Stimulated activated CD8-positive, alpha-beta memory T cell treated with anti-CD3 and anti-CD28 coated beads, Interleukin-7, amount 100 ng/mL, for 1 hour (primary cell): ENCODE results near the gene PLAAT4.
A peak's percentile ranks its signal among the peaks of the same experiment; 100 is the strongest.
"Not testable (repeated sequence)": the region's sequence is repeated elsewhere in the genome, so short reads cannot be mapped to it uniquely, and the experiment has no call there.

Experiments
- DNase-seq, 2 donors: peaks; one replicate each; pipeline ENCODE4 v3.0.0-alpha.2; 2020; ENCODE audit warnings: low read depth in 2 of 2

The PLAAT4 gene

DNA sequence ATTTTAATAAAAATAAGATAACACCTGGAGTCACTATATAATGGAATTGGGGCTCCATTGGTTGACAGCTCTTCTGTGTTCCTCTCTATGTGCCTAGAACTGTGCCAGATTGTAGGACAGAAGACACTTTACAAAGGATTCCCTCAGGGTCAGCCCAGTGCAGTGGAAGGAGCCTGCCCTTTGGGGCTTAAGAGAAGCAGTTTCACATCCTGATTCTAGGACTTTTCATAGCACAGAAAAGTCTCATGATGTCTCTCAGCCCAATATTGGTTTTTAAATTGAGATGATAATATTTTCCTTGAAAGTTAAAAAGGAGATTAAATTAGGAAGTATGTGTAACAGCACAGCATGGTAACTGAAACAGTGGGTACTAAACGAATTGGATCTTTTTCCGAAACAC lies 7.1 kb downstream of the PLAAT4 start:
- no peak for DNase-seq

DNA sequence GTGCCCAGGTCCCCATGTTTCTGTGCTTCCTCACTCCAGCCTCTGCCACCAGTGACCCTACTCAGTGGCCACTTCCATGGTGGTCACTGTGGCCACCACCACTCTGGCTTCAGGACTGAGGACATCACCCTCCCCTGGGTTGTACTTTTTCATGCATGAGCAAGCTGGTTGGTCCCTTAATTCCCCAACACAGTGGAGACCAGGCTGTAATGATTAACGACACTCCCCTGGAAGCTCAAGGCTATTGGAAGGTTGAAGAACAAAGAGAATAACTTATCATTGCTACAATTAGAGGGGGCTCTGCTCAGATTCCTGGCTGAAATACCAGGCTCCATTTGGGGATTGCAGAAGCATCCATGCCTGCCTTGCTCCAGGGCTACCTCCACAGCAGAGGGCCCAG lies 10.5 kb downstream of the PLAAT4 start:
- no peak for DNase-seq

DNA sequence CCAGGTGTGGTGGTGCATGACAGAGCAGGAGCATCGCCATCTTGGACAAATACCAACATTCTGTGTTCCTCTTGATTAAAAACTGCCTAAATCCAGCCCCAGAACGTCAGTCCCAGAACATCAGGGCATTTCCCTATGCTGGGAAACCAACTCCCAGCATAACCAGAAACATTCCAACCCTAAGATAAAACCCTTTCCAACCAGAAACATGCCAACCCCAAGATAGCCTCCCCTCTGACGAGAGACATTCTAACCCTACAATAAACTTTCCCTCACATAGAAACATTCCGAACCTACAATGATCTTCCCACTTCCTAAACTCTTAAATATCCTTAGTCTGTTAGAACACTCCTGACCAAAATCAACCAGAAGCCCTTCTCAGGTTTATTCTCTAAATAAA lies 11.6 kb downstream of the PLAAT4 start:
- no peak for DNase-seq

DNA sequence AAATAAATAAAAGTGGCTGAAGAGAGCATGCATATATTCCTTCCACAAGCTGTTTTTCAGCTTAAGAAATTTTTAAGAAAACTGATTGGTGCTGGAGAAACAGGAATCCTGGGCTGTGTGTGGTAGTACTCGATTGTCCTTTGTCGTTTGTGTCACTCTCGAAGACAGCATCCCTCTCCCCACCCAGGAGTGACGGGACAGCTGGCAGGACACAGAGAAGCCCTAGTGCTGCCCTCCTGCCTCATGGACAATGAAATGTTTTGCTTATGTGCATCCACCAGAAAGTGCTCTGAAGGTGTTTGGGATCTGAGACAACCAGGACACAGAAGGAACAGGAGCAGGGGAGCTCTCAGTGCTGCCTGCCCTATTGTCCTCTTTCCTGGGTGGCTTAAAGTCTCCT lies 12.8 kb downstream of the PLAAT4 start:
- no peak for DNase-seq

DNA sequence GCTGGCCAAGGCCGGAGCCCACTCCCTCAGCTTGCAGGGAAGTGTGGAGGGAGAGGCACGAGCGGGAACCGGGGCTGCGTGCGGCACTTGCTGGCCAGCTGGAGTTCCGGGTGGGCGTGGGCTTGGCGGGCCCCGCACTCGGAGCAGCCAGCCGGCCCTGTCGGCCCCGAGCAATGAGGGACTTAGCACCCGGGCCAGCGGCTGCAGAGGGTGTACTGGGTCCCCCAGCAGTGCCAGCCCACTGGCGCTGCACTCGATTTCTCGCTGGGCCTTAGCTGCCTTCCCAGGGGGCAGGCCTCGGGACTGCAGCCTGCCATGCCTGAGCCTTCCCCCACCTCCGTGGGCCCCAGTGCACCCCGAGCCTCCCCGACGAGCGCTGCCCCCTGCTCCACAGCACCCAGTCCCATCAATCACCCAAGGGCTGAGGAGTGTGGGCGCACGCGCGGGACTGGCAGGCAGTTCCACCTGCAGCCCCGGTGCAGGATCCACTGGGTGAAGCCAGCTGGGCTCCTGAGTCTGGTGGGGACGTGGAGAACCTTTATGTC lies 13.6 kb downstream of the PLAAT4 start:
- not testable (repeated sequence) for DNase-seq

DNA sequence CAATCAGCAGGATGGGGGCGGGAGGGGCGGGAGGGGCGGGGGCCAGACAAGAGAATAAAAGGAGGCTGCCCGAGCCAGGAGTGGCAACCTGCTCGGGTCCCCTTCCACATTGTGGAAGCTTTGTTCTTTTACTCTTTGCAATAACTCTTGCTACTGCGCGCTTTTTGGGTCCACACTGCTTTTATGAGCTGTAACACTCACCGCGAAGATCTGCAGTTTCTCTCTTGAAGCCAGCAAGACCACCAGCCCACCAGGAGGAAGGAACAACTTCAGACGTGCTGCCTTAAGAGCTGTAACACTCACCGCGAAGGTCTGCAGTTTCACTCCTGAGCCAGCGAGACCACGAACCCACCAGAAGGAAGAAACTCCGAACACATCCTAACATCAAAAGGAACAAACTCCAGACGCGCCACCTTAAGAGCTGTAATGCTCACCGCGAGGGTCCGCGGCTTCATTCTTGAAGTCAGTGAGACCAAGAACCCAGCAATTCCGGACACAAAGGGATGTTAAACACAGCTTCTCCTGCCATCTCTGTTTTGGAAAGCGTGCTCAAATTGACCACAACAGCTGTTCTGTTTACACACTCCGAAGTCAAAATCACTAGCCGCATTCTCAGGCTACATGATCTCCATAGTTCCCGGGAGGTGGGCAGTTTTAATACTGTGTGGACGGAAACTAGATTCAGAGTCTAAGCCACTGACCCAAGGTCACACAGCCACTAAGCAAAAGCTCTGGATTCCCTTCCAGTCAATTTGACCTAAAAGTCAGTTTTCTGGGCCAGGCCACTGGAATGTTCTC lies 14.7 kb downstream of the PLAAT4 start:
- no peak for DNase-seq

DNA sequence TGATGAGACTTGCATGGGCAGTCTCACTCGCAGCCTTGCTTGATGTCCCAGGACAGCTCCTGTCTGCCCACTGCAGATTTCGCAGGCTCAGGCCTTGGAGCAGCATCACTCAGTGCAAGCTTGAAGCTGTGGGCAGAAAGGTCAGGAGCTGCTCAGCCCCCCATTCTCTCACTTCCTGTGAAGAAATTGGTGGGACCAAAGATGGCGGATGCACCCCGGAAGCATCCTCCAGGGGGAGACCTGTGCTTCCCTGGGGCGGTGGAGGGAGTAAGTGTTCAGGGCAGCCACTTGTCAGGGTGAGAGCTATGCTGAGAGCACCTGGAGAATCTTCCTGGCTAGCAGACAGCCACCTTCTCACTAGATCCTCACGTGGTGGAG lies 15.3 kb downstream of the PLAAT4 start:
- no peak for DNase-seq

DNA sequence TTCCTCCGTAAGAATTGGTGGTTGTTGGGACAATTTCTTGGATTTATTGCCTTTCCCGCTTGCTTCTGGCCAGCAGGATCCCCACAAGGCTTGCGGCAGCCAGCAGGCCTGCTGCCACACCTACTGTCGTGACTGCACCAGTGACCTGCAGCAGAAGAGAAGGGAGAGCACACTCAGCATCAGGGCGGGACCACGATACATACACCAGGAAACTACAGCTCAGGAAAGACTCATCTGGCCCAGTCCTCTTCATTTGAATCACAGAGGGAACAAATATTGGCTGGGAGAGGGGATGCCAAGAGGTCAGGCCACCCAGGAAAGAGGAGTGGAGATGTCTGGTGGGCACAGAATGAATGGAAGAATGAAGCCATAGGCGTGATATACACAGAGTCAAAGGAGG lies 16.3 kb downstream of the PLAAT4 start:
- DNase-seq = no peak

DNA sequence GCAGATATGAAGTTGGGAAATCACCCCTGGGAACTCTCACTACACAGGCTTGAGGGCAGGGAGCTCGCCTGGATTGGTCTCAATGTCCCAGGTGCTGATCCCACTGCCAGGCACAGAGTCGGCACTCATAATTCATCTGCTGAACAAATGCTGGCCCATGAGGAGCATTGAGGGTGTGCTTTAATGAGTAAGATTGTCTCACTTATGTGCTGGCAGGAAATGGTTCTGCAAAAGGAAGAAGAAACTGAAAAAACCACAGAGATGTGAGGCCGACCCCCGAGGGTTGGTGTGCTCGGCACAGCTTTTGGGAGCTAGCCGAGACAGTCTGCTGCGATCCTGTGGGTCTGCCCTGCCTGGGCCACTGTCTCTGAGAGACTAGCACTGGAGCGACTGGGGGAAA lies 17.2 kb downstream of the PLAAT4 start:
- DNase-seq = peak in 1 of 2 donors; percentile 39

DNA sequence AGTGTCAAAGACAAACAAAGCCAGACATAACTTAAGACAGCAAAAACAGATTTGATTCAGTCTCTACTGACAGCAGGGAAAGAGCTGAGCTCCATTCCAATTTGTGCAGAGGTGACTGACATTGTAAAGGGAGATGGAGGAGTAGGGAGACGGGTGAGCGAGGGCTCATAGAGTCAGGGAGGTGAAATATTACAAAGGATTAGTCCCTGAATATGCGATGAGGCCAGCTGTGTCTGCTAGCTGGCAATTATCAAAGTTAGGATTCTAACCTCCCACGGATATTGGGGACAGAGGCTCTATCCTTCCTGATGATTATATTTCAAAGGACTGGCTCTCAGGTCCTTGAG lies 18.2 kb downstream of the PLAAT4 start:
- no peak for DNase-seq

DNA sequence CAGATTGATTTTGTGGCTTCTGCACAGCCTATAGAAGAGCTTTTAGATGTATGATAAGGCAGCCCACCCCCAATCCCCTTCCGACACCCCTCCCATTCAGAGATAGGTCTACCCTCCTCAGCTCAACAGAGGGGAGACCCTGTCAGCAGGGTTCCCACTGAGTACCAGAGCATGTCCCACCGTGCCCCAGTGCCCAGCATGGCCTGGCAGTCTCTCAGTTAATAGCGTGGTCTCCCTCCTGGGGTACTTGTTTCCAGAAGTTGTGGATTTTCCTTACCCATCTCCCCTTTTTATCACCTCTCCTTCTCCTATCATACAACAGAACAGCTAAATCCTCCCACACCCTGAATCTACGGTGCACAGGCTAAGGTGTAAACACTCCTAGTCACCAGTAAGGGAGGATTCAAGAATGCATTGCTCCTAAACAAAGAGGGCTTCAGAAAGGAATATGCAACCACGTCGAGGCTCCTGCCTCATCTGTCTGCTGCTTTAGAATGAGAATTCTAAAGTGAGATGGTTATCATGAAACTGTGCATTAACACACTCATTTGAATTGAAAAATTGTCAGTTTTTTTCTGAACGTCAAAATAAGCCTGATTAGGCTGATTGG lies 19.9 kb downstream of the PLAAT4 start:
- DNase-seq = no peak

DNA sequence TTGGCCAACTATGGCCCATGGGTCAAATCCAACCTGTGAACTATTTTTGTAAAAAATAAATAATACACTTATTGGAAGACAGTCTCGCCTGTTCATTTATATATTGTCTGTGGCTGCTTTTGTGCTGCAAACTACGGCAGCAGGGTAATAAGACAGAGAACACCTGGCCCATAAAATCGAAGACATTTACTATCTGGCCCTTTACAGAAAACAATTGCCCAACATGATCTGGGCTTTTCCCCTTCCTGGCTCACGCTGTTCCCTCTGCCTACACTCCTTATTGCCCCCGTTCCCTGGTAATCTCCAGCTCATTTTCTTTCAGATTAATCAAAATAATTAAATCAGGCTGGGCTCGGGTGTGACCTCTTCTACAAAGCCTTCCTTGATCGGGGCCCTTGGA lies 21.0 kb downstream of the PLAAT4 start:
- no peak for DNase-seq

DNA sequence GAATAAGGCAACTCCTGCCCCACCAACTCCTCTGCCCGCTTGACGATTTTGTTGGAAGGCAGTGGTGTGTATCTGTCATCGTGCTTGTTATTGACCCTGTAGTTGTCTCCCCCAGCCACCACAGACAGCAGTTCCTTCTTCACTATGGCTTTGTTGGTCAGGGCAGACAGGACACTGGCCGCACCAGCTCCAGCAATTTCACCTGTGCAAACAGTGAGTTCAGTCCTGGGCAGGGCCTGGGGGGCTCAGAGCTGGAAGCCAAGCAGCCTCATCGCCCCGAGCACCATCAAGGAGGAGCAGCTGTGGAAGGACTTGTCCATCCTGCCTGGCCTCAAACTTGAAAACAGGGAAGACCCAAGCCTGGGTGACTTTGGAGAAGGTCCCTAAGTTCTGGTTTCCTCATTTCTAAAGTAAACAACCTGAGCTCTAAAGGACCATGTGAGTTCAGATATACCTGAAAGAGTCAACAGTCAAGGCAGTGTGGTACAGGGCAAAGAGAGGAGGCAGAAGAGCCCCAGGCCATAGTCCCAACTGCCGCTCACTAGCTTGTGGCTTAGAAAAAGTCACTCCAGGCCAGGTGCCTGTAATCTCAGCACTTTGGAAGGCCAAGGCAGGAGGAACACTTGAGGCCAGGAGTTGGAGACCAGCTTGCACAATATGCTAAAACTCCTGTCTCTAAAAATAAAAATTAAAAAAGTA lies 22.0 kb downstream of the PLAAT4 start:
- no peak for DNase-seq

DNA sequence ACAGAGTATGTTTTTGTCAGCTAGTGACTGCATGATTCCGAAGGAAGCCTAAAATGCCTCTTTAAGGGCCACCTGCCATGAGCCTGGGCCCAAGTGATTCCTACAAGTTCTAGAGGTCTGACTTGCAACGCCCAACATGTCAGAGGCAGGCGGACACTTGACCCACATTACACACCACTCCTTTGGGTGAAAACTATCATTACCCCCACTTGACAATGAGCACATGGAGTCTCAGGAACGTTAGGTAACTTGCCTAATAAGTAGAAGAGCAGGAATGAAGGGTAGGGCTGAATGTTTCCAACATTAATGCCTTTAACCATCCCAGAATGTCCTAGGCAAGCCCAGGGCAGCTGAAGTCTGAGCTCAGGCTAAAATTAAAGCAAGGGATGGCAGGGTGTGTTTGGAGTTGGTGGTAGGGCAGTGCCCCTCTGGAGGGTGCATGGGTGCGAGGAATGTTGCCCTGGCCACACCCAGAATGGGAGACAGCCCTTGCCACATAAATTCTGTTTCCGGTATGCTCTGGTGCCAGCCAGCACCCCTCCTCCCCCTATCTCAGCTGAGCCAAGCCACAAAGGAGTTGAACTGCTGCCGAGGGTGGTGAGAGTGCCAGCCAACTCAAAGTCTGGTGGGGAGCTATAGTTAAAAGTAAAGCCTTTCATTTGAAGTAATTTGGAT lies 24.0 kb downstream of the PLAAT4 start:
- DNase-seq = no peak

DNA sequence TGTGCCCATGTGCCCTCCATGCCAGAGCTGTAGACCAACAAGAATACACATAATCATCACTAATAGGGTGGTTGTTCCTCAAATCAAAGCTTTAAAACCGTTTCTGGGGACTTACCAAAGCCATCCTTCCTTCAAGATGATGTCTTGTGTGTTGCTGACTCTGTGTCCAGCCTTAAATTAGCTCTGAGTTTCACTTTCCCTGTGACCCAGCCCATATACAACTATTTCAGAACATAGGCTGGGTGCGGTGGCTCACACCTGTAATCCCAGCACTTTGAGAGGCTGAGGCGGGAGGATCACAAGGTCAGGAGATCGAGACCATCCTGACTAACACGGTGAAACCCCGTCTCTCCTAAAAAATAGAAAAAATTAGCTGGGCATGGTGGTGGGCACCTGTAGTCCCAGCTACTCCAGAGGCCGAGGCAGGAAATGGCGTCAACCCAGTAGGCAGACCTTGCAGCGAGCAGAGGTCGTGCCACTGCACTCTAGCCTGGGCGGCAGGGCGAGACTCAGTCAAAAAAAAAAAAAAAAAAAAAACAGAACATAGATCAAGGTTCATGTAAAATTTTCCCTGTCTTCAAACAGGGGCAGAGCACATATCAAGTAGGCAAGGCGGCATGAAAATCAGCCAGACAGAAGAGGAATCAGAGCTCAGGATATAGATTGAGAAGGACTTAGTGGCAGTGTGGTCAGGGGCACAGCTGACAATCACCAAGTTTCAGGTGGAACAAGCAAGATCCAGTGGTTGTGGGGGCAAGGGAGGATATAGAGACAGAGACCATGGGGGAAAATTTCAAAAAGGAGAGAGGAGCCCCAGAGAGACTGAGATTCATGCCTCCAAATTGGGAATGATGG lies 26.8 kb downstream of the PLAAT4 start, which contains the start of gene PLAAT2:
Gene PLAAT2 (minus strand): TSS at position 179 of the 855 bp plus-strand sequence. CDS start 55 bp downstream, at position 124.
- no peak for DNase-seq

DNA sequence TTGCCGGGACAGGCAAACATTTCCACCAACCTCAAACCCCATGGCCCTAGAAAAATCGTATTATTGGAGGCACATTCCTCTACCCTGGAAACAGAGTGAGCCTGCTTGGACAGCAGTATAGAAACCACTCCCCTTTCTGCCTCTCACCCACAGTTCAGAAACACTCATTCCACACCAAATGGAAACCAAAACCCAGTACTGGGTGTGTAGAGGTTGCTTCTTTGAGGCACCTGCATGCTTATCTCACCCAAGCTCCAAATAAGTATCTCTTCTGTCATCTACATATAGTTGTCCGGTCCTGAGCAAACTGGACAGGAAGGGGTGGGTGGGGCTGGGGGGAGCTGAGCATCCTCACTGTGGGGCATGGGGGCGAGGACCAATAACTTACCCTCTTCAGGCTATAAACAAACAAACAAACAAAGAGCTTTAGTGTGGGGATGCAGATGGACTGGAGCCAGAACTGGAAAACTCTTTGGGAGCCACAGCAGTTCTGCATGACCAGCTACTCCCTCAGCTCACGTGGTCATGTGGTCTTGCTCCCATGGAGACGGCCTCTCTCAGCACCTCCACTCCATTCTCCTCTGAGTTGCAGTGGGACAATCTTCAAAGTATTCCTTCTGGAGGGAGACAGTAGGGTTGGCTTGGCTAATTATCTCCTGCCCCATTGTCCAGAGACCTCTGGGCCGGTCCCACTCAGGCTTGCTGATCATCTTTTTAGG lies 27.6 kb downstream of the PLAAT4 start:
- no peak for DNase-seq

DNA sequence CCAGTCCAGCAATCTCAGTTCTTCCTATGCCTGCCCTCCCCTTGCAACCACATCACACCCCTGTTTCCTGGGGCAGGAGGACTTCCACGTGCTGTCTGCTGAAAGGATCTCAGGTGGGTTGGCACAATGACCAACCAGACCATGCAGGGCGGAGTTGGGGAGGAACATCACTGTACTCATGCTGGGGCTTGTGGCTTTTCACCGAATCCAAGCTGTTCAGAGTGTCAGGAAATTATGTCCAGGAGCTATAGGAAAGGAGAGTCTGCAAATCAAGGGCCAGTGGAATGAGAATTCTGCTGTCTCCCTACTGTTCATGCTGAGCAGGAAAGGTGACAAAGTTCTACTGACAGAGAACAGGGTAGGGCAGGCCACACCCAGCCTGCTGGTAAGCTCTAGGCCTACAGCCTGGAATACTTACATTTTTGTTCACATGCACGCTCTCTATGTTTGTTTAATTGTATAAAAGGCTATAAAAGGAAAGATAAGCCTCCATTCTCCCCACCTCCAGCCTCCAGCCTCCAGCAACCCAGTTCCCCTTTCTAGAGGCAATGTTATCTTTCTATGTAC lies 28.3 kb downstream of the PLAAT4 start:
- DNase-seq = no peak

DNA sequence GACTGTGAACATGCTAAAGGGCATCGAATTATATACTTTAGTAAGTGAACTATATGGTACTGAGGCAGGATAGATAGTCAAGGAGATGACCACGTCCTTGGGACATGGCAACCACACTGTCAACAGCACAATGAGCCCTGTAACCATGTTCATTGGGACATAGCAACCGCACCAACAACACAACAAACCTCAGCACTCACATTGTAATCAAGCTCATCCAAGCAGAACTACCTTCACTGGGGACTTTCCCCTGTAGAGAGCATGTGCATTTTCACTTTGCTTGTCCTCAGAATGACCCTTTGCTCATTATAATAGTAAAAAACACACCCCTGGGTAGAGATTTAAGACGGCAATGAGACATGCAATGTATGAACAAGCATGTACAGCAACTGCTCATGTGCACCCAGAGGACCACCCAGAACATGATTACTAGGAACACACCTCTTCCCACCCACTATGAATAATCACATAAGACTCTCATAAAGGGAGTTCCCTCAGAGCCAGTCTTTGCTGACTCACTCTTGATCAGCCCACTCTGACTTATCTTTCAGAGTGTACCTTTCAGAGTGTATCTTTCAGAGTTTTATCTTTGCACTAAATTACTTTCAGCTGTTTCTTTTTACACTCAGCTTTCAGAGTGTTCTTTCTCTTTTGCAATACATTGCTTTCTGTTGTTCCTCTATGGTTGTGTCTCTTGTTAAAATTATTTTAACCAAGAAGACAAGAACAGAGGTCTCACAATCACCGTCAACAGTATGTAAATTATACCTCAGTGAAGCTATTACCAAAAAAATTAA lies 30.6 kb downstream of the PLAAT4 start:
- DNase-seq = peak in 1 of 2 donors; percentile 25

DNA sequence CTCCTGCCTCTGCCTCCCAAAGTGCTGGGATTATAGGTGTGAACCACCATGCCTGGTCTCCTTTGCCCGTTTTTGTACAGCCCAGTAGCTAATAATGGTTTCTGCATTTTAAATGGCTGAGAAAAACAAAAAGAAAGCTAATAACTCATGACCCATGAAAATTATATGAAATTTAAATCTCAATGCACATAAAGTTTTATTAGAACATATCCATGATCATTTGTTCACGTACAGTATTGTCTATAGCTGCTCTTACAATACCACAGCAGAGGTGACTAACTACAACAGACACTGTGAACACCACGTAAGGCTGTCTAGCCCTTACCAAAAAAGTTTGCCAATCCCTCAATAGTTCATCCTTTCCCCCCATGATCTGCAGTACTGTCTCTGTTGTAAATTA lies 33.0 kb downstream of the PLAAT4 start:
- DNase-seq = no peak
